Astrocyte (in vitro differentiated cells and primary cell): ENCODE measurements around the gene NT5C1A.

Experiments
- EZH2 ChIP-seq: IDR thresholded peaks from 2 replicates; pipeline ENCODE4 v1.6.1; 2012; ENCODE audit warnings: mild to moderate bottlenecking, low read length, inconsistent platforms; ENCODE audit not compliant: insufficient read depth
- TF ChIP-seq, protein P1 (sequence below): IDR thresholded peaks from 2 replicates; pipeline ENCODE4 v1.5.1; 2011; ENCODE audit warnings: low read depth, mild to moderate bottlenecking, inconsistent platforms, low read length, moderate library complexity; ENCODE audit not compliant: insufficient read depth

DNA sequence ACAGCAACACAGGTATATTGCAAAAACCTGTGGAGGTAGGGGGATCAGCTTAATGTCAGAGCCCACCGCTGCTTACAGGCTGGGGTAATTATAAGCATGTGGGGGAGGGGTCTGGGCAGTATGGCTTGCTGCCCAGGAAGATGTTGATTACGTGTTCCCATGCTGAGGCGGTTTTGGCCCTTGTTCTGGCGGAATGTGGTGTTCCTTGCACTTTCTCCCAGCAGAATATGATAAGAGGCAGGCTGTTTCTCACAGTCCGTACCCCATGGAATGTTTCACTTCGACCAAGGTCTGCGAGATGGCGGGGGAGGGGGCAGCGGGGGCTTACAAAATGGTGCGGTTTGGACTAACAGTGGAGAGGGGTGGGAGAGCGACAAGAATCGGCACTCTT is 29.1 kb upstream of the NT5C1A start:
- TF ChIP-seq, protein P1, sequence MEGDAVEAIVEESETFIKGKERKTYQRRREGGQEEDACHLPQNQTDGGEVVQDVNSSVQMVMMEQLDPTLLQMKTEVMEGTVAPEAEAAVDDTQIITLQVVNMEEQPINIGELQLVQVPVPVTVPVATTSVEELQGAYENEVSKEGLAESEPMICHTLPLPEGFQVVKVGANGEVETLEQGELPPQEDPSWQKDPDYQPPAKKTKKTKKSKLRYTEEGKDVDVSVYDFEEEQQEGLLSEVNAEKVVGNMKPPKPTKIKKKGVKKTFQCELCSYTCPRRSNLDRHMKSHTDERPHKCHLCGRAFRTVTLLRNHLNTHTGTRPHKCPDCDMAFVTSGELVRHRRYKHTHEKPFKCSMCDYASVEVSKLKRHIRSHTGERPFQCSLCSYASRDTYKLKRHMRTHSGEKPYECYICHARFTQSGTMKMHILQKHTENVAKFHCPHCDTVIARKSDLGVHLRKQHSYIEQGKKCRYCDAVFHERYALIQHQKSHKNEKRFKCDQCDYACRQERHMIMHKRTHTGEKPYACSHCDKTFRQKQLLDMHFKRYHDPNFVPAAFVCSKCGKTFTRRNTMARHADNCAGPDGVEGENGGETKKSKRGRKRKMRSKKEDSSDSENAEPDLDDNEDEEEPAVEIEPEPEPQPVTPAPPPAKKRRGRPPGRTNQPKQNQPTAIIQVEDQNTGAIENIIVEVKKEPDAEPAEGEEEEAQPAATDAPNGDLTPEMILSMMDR, result no peak
- no peak for TF ChIP-seq EZH2
